ENCODE measurements around the gene PGM2.

PGM2 gene

GRCh38 chr4:37867102-37867501 lies 40.6 kb downstream of the PGM2 start:
- no peak for DNase-seq

GRCh38 chr4:37868238-37868637 lies 41.8 kb downstream of the PGM2 start:
- no peak for DNase-seq

- no peak for DNase-seq
Observed at GRCh38 chr4:37872310-37872988, 46.0 kb downstream of the PGM2 start.

GRCh38 chr4:37873386-37873785 lies 46.9 kb downstream of the PGM2 start:
- no peak for DNase-seq

- DNase-seq = no peak
Observed at GRCh38 chr4:37876156-37876555, 49.7 kb downstream of the PGM2 start.

- DNase-seq = no peak
Observed at GRCh38 chr4:37879365-37879764, 52.9 kb downstream of the PGM2 start.

- DNase-seq = no peak
Observed at GRCh38 chr4:37881811-37882210, 55.3 kb downstream of the PGM2 start.

- no peak for DNase-seq
Observed at GRCh38 chr4:37882665-37883296, 56.3 kb downstream of the PGM2 start.

- no peak for DNase-seq
Observed at GRCh38 chr4:37884855-37885487, 58.5 kb downstream of the PGM2 start.

GRCh38 chr4:37885496-37885895 lies 59.0 kb downstream of the PGM2 start:
- no peak for DNase-seq

GRCh38 chr4:37889849-37890800 lies 63.6 kb downstream of the PGM2 start:
- peak; percentile 43 for DNase-seq

GRCh38 chr4:37890801-37891259 lies 64.3 kb downstream of the PGM2 start, which contains the start of gene TBC1D1:
Gene TBC1D1 (plus strand): TSS chr4:37891084. CDS start chr4:37902096, 11,012 bp downstream.
- DNase-seq = peak; percentile 58

- DNase-seq = peak; percentile 63
Observed at GRCh38 chr4:37891260-37892159, 65.0 kb downstream of the PGM2 start.

- DNase-seq = peak; percentile 63
Observed at GRCh38 chr4:37892641-37893040, 66.2 kb downstream of the PGM2 start.

- no peak for DNase-seq
Observed at GRCh38 chr4:37893164-37893563, 66.7 kb downstream of the PGM2 start.

GRCh38 chr4:37895271-37895670 lies 68.8 kb downstream of the PGM2 start:
- DNase-seq = no peak

GRCh38 chr4:37896206-37896860 lies 69.8 kb downstream of the PGM2 start:
- DNase-seq = no peak

- no peak for DNase-seq
Observed at GRCh38 chr4:37902212-37902611, 75.7 kb downstream of the PGM2 start.

- DNase-seq = no peak
Observed at GRCh38 chr4:37902738-37903693, 76.5 kb downstream of the PGM2 start.

GRCh38 chr4:37903901-37904300 lies 77.4 kb downstream of the PGM2 start:
- no peak for DNase-seq
